ENCODE data around the gene ODF2.

DNA sequence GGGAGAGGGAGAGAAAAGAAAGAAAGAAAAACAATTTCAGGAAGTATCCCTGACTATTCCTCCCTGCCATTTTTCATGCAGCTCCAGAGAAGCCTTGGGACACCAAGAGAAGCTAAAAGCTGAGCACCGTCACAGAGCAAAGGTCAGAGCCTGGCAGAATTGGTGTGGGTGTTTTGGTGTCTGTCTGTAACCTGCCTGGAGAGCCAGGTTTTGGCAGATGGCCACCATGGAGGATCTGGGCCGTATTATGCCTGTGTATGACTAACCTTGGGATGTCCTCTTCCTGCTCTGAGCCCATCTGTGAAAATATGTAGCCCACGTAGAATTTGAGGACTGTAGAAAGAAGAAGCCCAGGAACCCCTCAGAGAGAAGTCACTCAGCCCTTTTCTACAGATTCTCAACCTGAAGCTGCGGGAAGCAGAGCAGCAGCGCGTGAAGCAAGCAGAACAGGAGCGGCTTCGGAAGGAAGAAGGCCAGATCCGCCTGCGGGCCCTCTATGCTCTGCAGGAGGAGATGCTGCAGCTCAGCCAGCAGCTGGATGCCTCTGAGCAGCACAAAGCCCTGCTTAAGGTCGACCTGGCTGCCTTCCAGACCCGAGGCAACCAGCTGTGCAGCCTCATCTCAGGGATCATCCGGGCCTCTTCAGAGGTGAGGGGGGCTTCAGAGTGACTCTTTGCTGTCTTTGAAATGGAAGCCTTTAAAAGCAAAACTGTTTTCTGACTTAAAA, 67.6 kb downstream of the ODF2 start:
- TF ChIP-seq, protein P1, sequence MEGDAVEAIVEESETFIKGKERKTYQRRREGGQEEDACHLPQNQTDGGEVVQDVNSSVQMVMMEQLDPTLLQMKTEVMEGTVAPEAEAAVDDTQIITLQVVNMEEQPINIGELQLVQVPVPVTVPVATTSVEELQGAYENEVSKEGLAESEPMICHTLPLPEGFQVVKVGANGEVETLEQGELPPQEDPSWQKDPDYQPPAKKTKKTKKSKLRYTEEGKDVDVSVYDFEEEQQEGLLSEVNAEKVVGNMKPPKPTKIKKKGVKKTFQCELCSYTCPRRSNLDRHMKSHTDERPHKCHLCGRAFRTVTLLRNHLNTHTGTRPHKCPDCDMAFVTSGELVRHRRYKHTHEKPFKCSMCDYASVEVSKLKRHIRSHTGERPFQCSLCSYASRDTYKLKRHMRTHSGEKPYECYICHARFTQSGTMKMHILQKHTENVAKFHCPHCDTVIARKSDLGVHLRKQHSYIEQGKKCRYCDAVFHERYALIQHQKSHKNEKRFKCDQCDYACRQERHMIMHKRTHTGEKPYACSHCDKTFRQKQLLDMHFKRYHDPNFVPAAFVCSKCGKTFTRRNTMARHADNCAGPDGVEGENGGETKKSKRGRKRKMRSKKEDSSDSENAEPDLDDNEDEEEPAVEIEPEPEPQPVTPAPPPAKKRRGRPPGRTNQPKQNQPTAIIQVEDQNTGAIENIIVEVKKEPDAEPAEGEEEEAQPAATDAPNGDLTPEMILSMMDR (optimal IDR thresholded peaks at IDR 0.05 in 1 of 3, IDR thresholded peaks at IDR 0.05 in 1 of 3, conservative IDR thresholded peaks at IDR 0.05 in 1 of 3; ENCODE audit: extremely low read depth in 1 of 3, insufficient read depth in 2 of 3, low read length in 3 of 3), result no peak
- TF ChIP-seq EZH2 (IDR thresholded peaks at IDR 0.05; ENCODE audit: low read length), result no peak

All from keratinocyte (primary cell).